Measurements from ENCODE around the gene CNNM2. TPM values are rescaled to one million over a fixed set of nuclear protein-coding genes. Genes with fewer than 3 reads are reported as not detected.
"Not testable (repeated sequence)": the region's sequence is repeated elsewhere in the genome, so short reads cannot be mapped to it uniquely, and the experiment has no call there.

The CNNM2 gene
- total RNA-seq, 3 donors from 2014 or later, result 22.6 to 53.2 (median 27.3) TPM

DNA sequence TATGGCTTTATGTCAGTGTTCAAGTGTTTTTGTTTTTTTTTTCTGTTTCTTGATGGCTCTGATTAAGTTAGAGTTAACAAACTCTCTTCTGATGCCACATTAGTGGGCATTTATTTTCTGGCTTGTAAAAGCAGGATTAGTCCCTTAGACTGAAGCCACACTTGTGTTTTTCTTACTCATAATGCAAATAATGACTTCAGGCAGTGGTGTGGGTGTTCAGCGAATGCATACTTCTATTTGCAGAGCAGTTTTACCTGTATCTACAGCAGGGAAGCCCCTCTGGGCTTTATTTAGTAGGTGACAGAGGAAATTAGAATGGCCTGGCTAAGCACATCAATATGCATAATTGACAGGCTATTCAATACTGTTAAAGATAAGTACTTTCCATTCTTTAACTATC, 79.9 kb downstream of the CNNM2 start:
- ATAC-seq (no peak), DNase-seq (no peak)
- Histone ChIP-seq H3K4me3 (no peak overlapping the region), H3K36me3 (ENCODE audit: low read depth) (no peaks in the 10 kb centered on the region), H3K9me3 (no peaks in the 10 kb centered on the region), H3K4me1 (ENCODE audit: low read depth) (no peaks in the 10 kb centered on the region)
- TF ChIP-seq, protein P1, sequence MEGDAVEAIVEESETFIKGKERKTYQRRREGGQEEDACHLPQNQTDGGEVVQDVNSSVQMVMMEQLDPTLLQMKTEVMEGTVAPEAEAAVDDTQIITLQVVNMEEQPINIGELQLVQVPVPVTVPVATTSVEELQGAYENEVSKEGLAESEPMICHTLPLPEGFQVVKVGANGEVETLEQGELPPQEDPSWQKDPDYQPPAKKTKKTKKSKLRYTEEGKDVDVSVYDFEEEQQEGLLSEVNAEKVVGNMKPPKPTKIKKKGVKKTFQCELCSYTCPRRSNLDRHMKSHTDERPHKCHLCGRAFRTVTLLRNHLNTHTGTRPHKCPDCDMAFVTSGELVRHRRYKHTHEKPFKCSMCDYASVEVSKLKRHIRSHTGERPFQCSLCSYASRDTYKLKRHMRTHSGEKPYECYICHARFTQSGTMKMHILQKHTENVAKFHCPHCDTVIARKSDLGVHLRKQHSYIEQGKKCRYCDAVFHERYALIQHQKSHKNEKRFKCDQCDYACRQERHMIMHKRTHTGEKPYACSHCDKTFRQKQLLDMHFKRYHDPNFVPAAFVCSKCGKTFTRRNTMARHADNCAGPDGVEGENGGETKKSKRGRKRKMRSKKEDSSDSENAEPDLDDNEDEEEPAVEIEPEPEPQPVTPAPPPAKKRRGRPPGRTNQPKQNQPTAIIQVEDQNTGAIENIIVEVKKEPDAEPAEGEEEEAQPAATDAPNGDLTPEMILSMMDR (IDR thresholded peaks at IDR 0.05), result no peak
- intact Hi-C loops (cut with DNase I, micrococcal nuclease), result no loop called here

DNA sequence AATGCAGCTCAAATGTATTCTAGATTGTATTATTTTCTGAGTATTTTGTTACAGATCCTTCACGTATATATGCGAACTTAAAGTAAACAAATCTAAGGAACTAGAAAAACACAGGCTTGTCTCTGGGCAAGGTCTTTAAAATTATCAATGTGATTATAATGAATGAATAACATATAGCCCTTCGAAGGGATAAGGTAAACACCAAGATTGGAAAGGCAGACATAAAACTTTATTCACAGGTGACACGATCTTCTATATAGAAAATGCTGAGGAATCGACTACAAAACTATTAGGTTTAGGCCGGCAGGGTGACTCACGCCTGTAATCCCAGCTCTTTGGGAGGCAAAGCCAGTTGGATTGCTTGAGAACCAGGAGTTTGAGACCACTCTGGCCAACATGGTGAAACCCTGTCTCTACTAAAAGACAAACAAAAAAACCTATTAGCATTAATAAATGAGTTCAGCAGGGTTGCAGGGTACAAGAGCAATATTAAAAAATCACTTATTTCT, 80.4 kb downstream of the CNNM2 start:
- H3K4me3 ChIP-seq, result no peak overlapping the region
- H3K4me1 ChIP-seq (ENCODE audit: low read depth), result no peaks in the 10 kb centered on the region
- intact Hi-C loops (cut with DNase I, micrococcal nuclease), result no loop called here
- H3K9me3 ChIP-seq, result no peaks in the 10 kb centered on the region
- TF ChIP-seq, protein P1 (IDR thresholded peaks at IDR 0.05), result no peak
- H3K36me3 ChIP-seq (ENCODE audit: low read depth), result no peaks in the 10 kb centered on the region
- no peak for DNase-seq
- no peak for ATAC-seq

DNA sequence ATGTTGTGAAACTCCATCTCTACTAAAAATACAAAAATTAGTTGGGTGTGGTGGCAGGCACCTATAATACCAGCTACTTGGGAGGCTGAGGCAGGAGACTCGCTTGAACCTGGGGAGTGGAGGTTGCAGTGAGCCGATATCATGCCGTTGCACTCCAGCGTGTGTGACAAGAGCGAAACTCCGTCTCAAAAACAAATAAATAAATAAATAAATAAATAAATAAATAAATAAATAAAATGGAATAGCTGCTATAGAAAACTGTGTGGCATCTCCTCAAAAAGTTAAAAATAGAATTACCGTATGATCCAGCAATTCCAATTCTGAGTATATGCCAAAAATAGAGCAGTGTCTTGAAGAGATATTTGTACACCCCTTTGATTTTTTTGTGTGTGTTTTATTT, 82.0 kb downstream of the CNNM2 start:
- H3K4me3 ChIP-seq; DNase-seq; intact Hi-C loops (cut with DNase I, micrococcal nuclease); H3K4me1 ChIP-seq (ENCODE audit: low read depth); H3K36me3 ChIP-seq (ENCODE audit: low read depth); H3K9me3 ChIP-seq; ATAC-seq: not testable (repeated sequence)

DNA sequence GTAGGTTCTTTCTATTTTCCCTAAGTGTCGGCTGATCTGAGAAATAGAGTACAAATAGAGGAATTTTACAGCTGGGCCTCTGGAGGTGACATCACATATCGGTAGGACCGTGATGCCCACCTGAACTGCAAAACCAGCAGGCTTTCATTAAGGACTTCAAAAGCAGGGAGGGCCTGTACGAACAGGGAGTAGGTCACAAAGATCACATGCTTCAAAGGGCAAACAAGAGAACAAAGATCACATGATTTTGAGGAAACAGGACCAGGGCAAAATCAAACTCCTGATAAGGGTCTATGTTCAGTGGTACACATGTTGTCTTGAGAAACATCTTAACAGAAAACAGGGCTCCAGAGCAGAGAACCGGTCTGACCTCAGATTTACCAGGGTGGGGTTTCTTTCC, 88.9 kb downstream of the CNNM2 start:
- Histone ChIP-seq H3K4me3 (no peak overlapping the region), H3K4me1 (ENCODE audit: low read depth) (no peaks in the 10 kb centered on the region), H3K36me3 (ENCODE audit: low read depth) (no peaks in the 10 kb centered on the region), H3K9me3 (peaks cover 12% of the 10 kb centered on the region)
- no peak for DNase-seq
- ATAC-seq, result no peak
- TF ChIP-seq, protein P1 (IDR thresholded peaks at IDR 0.05), result no peak
- intact Hi-C loops (cut with DNase I, micrococcal nuclease), result no loop called here

DNA sequence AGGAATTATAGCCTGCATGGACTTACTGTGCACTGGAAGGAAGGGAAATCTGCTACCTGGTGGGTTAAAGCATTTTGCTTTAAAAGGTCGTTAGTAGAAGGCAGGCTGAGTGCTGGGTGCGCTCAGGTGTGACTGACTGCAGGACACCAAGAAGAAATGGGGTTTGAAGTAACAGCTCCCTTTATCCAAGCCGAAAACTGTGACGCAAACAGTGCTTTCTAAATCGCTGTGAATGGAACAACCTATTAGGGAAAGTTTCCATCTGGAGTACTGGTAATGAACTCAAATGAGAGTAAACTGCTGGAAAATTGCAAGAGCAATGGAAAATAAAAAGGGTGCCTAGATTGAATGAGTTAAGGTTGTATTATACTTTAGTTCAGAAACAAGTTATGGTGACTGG, 95.3 kb downstream of the CNNM2 start:
- H3K9me3 ChIP-seq, result no peaks in the 10 kb centered on the region
- TF ChIP-seq, protein P1 (IDR thresholded peaks at IDR 0.05), result no peak
- ATAC-seq (no peak), DNase-seq (no peak)
- no peaks in the 10 kb centered on the region for H3K36me3 ChIP-seq (ENCODE audit: low read depth)
- no peaks in the 10 kb centered on the region for H3K4me1 ChIP-seq (ENCODE audit: low read depth)
- intact Hi-C loops (cut with DNase I, micrococcal nuclease), result no loop called here
- no peak overlapping the region for H3K4me3 ChIP-seq

DNA sequence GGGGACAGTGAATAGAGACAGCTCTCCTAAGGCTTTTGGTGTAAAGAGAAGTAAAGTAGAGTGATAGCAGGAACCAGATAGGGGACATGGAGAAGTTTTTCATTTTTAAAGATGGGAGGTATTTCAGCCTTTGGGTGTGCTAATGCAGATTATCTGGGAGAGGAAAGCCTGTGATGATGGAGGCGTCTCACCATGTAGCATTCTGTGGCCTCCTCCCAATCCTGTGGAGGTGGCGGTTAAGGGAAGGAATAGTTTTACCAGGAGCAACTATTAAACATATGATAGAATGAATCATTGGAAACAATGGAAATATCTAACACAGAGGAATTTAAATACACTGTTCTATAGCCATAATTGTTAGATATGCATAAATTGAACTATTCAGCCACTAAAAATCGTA, 101.3 kb downstream of the CNNM2 start:
- H3K9me3 ChIP-seq, result no peaks in the 10 kb centered on the region
- no peak overlapping the region for H3K4me3 ChIP-seq
- TF ChIP-seq, protein P1 (IDR thresholded peaks at IDR 0.05), result no peak
- no peaks in the 10 kb centered on the region for H3K4me1 ChIP-seq (ENCODE audit: low read depth)
- DNase-seq (no peak), ATAC-seq (no peak)
- no peaks in the 10 kb centered on the region for H3K36me3 ChIP-seq (ENCODE audit: low read depth)
- intact Hi-C loops (cut with DNase I, micrococcal nuclease), result no loop called here

Measured in mucosa of descending colon (tissue), 3 donors.